HEK293 (cell line): ENCODE data around the gene IGFBP4.

ENCODE experiments used
- CTCF ChIA-PET: fragments of 350-600 bp; formaldehyde crosslinking; extraction: SDS; loops from one replicate; lab custom pipeline; 2021; ENCODE audit warnings: antibody characterized with exemption; lab: Yijun Ruan, JAX
- POLR2A ChIA-PET: fragments of 300-600 bp; formaldehyde crosslinking; extraction: SDS; loops from one replicate; lab custom pipeline; 2020; ENCODE audit warnings: antibody characterized with exemption, inconsistent platforms; lab: Yijun Ruan, JAX
- H3K27ac ChIP-seq: fragments of 200-500 bp; sonication (Bioruptor generic); 2 replicates; pipeline ENCODE4 v1.5.1; 2014; ENCODE audit warnings: low read depth, low read length, control low read depth, inconsistent platforms; ENCODE audit errors: extremely low read depth
- H3K36me3 ChIP-seq, 2 experiments: fragments of 200-500 bp in 1 of 2; sonication (Bioruptor generic) in 1 of 2; 1 replicate in 1 of 2; 2 replicates in 1 of 2; pipeline ENCODE4 v1.5.1; 2014 to 2017; ENCODE audit warnings: inconsistent platforms in 2 of 2, low read length in 2 of 2; ENCODE audit not compliant: control insufficient read depth in 2 of 2, insufficient read depth in 1 of 2
- H3K4me1 ChIP-seq: fragments of 200-500 bp; sonication (Bioruptor generic); 2 replicates; pipeline ENCODE4 v1.5.1; 2014; ENCODE audit warnings: mild to moderate bottlenecking, low read length, inconsistent platforms; ENCODE audit not compliant: control insufficient read depth, insufficient read depth
- H3K4me3 ChIP-seq: 2 replicates; pipeline ENCODE4 v1.5.1; 2011; ENCODE audit warnings: low read depth, mild to moderate bottlenecking, control low read depth, low read length, moderate library complexity
- H3K9me3 ChIP-seq: fragments of 200-500 bp; sonication (Bioruptor generic); 2 replicates; pipeline ENCODE4 v1.5.1; 2014; ENCODE audit warnings: low read depth, low read length, inconsistent platforms; ENCODE audit not compliant: control insufficient read depth, insufficient read depth
- MZF1 ChIP-seq: fragments of 450-650 bp; formaldehyde crosslinking; IDR thresholded peaks from 2 replicates; pipeline ENCODE4 v1.5.1; 2017; ENCODE audit warnings: missing biosample characterization, missing genetic modification characterization, borderline replicate concordance
- SP2 ChIP-seq: fragments of 450-650 bp; formaldehyde crosslinking; IDR thresholded peaks from 2 replicates; pipeline ENCODE4 v1.5.1; 2016; ENCODE audit warnings: missing biosample characterization, missing genetic modification characterization
- ZFP41 ChIP-seq: fragments of 450-650 bp; formaldehyde crosslinking; IDR thresholded peaks from 2 replicates; pipeline ENCODE4 v1.5.1; 2016; ENCODE audit warnings: missing biosample characterization, missing genetic modification characterization, borderline replicate concordance
- ZNF121 ChIP-seq: fragments of 450-650 bp; formaldehyde crosslinking; IDR thresholded peaks from 2 replicates; pipeline ENCODE4 v1.5.1; 2016; ENCODE audit warnings: missing biosample characterization, missing genetic modification characterization
- ZNF146 ChIP-seq: fragments of 450-650 bp; formaldehyde crosslinking; IDR thresholded peaks from 2 replicates; pipeline ENCODE4 v1.5.1; 2016; ENCODE audit warnings: missing biosample characterization, missing genetic modification characterization
- ZNF202 ChIP-seq: fragments of 450-650 bp; formaldehyde crosslinking; IDR thresholded peaks from 2 replicates; pipeline ENCODE4 v1.5.1; 2016; ENCODE audit warnings: missing biosample characterization, missing genetic modification characterization, borderline replicate concordance
- ZNF211 ChIP-seq: fragments of 450-650 bp; formaldehyde crosslinking; IDR thresholded peaks from 2 replicates; pipeline ENCODE4 v1.5.1; 2016; ENCODE audit warnings: low read depth, missing biosample characterization, missing genetic modification characterization
- ZNF274 ChIP-seq, 2 experiments: fragments of 200-500 bp in 1 of 2; fragments of 450-650 bp in 1 of 2; sonication (Bioruptor generic) in 1 of 2; formaldehyde crosslinking in 1 of 2; IDR thresholded peaks; 2 replicates each; pipeline versions ENCODE4 v1.5.1 to v1.6.1; 2014 to 2016; ENCODE audit warnings: borderline replicate concordance in 1 of 2, inconsistent platforms in 1 of 2, low read length in 1 of 2, missing biosample characterization in 1 of 2, missing genetic modification characterization in 1 of 2
- ZNF391 ChIP-seq: fragments of 450-650 bp; formaldehyde crosslinking; IDR thresholded peaks from 2 replicates; pipeline ENCODE4 v1.5.1; 2016; ENCODE audit warnings: low read depth, missing biosample characterization, missing genetic modification characterization, borderline replicate concordance
- ZNF416 ChIP-seq: fragments of 450-650 bp; formaldehyde crosslinking; IDR thresholded peaks from 2 replicates; pipeline ENCODE4 v1.5.1; 2016; ENCODE audit warnings: missing biosample characterization, missing genetic modification characterization
- ZNF558 ChIP-seq: fragments of 450-650 bp; formaldehyde crosslinking; IDR thresholded peaks from 2 replicates; pipeline ENCODE4 v1.5.1; 2016; ENCODE audit warnings: missing biosample characterization, missing genetic modification characterization
- ZNF561 ChIP-seq: fragments of 450-650 bp; IDR thresholded peaks from 2 replicates; pipeline ENCODE4 v1.5.1; 2018; ENCODE audit warnings: missing biosample characterization, missing genetic modification characterization, borderline replicate concordance
- ZNF621 ChIP-seq: fragments of 450-650 bp; formaldehyde crosslinking; IDR thresholded peaks from 2 replicates; pipeline ENCODE4 v1.5.1; 2017; ENCODE audit warnings: missing biosample characterization, missing genetic modification characterization
- ZNF777 ChIP-seq: fragments of 450-650 bp; formaldehyde crosslinking; IDR thresholded peaks from 2 replicates; pipeline ENCODE4 v1.5.1; 2017; ENCODE audit warnings: missing biosample characterization, missing genetic modification characterization, borderline replicate concordance
- ZNF837 ChIP-seq: fragments of 450-650 bp; formaldehyde crosslinking; IDR thresholded peaks from 2 replicates; pipeline ENCODE4 v1.5.1; 2016; ENCODE audit warnings: missing biosample characterization, missing genetic modification characterization
- ZSCAN16 ChIP-seq: fragments of 450-650 bp; formaldehyde crosslinking; IDR thresholded peaks from 2 replicates; pipeline ENCODE4 v1.5.1; 2016; ENCODE audit warnings: missing biosample characterization, missing genetic modification characterization
- ZSCAN30 ChIP-seq: fragments of 450-650 bp; IDR thresholded peaks from 2 replicates; pipeline ENCODE4 v1.5.1; 2018; ENCODE audit warnings: missing biosample characterization, mild to moderate bottlenecking, missing genetic modification characterization, moderate library complexity
- TF ChIP-seq, protein P1 (sequence below): fragments of 450-650 bp; formaldehyde crosslinking; IDR thresholded peaks from 2 replicates; pipeline ENCODE4 v1.5.1; 2016; ENCODE audit warnings: missing biosample characterization, missing genetic modification characterization
- TF ChIP-seq, protein P2 (sequence below): fragments of 450-650 bp; formaldehyde crosslinking; IDR thresholded peaks from 2 replicates; pipeline ENCODE4 v1.5.1; 2016; ENCODE audit warnings: missing biosample characterization, missing genetic modification characterization, borderline replicate concordance
- TF ChIP-seq, protein P3 (sequence below): fragments of 450-650 bp; formaldehyde crosslinking; IDR thresholded peaks from 2 replicates; pipeline ENCODE4; 2016; ENCODE audit warnings: missing biosample characterization, missing genetic modification characterization
- TF ChIP-seq, protein P4 (sequence below): fragments of 450-650 bp; IDR thresholded peaks from 2 replicates; pipeline ENCODE4 v1.5.1; 2018; ENCODE audit warnings: missing biosample characterization, mild to moderate bottlenecking, missing genetic modification characterization

IGFBP4 gene

DNA sequence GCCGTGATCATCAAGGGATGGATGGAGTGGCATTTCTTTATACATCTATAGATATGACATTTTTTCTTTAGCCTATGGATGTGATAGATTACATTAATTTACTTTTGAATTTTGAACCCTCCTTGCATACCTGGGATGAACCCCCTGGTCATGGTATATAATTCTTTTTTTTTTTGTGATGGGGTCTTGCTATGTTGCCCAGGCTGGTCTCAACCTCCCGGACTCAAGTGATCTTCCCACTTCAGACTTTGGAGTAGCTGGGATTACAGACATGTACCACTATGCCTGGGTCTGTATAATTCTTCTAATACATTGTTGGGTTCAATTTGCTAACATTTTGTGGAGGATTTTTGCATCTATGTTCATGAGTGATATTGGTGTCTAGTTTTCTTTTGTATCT, 59.9 kb downstream of the IGFBP4 start:
- H3K9me3 ChIP-seq: no peaks in the 10 kb centered on the region
- TF ChIP-seq ZNF121 (tag by site-specific recombination): peak; percentile 85
- no peak for TF ChIP-seq ZSCAN30 (tag by site-specific recombination)
- TF ChIP-seq ZNF837 (tag by site-specific recombination): no peak
- ChIA-PET CTCF (interaction anchor here (0.7 kb wide), 1 partner anchor 85 kb away, joined by 4 read pairs; no protein-coding TSS in a partner anchor), POLR2A (no interaction called here)
- H3K4me1 ChIP-seq: no peaks in the 10 kb centered on the region; the same call in 1 of the 2 replicates
- H3K4me3 ChIP-seq: no peak overlapping the region
- H3K36me3 ChIP-seq: no peaks in the 10 kb centered on the region
- no peak overlapping the region for H3K27ac ChIP-seq

DNA sequence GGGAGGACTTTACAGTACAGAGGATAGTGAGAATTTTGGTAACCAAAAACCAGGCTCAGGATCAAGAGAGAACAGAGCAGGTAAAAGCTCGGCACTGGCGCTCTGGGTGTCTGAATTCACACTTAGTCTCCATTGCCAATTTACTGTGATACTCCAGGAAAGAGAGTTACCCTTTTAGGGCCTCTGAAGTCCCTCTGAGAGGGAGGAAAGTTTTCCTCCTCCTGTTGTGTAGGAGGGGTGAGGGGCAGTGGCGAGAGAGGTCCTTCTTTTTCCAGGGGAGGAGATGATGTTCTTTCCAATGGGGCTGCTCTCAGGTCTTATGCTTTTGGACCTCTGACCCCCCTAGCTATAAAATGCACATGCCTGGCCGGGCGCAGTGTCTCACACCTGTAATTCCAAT, 63.5 kb downstream of the IGFBP4 start:
- Histone ChIP-seq H3K27ac (no peak overlapping the region), H3K4me1 (0 out of 2 replicates have a peak, but pooled peaks cover 4% of the 10 kb centered on the region), H3K36me3 (no peaks in the 10 kb centered on the region), H3K9me3 (no peaks in the 10 kb centered on the region), H3K4me3 (no peak overlapping the region)
- CTCF ChIA-PET: interaction anchor here (0.7 to 1.5 kb wide), 4 partner anchors 25 to 53 kb away, joined by 3 to 5 read pairs (median 4); no protein-coding TSS in a partner anchor
- no peak for TF ChIP-seq ZFP41 (tag by site-specific recombination)
- no peak for TF ChIP-seq ZNF146
- TF ChIP-seq ZNF416 (tag by site-specific recombination): no peak
- no peak for TF ChIP-seq MZF1 (tag by site-specific recombination)
- no peak for TF ChIP-seq ZNF202 (tag by site-specific recombination)
- no peak for TF ChIP-seq ZNF274 (IDR thresholded peaks at IDR 0.05; ENCODE audit: low read length)
- no peak for TF ChIP-seq ZNF274 (tag by site-specific recombination; IDR thresholded peaks at IDR 0.05; ENCODE audit: borderline replicate concordance)
- TF ChIP-seq, protein P1, sequence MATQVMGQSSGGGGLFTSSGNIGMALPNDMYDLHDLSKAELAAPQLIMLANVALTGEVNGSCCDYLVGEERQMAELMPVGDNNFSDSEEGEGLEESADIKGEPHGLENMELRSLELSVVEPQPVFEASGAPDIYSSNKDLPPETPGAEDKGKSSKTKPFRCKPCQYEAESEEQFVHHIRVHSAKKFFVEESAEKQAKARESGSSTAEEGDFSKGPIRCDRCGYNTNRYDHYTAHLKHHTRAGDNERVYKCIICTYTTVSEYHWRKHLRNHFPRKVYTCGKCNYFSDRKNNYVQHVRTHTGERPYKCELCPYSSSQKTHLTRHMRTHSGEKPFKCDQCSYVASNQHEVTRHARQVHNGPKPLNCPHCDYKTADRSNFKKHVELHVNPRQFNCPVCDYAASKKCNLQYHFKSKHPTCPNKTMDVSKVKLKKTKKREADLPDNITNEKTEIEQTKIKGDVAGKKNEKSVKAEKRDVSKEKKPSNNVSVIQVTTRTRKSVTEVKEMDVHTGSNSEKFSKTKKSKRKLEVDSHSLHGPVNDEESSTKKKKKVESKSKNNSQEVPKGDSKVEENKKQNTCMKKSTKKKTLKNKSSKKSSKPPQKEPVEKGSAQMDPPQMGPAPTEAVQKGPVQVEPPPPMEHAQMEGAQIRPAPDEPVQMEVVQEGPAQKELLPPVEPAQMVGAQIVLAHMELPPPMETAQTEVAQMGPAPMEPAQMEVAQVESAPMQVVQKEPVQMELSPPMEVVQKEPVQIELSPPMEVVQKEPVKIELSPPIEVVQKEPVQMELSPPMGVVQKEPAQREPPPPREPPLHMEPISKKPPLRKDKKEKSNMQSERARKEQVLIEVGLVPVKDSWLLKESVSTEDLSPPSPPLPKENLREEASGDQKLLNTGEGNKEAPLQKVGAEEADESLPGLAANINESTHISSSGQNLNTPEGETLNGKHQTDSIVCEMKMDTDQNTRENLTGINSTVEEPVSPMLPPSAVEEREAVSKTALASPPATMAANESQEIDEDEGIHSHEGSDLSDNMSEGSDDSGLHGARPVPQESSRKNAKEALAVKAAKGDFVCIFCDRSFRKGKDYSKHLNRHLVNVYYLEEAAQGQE: no peak
- TF ChIP-seq, protein P2, sequence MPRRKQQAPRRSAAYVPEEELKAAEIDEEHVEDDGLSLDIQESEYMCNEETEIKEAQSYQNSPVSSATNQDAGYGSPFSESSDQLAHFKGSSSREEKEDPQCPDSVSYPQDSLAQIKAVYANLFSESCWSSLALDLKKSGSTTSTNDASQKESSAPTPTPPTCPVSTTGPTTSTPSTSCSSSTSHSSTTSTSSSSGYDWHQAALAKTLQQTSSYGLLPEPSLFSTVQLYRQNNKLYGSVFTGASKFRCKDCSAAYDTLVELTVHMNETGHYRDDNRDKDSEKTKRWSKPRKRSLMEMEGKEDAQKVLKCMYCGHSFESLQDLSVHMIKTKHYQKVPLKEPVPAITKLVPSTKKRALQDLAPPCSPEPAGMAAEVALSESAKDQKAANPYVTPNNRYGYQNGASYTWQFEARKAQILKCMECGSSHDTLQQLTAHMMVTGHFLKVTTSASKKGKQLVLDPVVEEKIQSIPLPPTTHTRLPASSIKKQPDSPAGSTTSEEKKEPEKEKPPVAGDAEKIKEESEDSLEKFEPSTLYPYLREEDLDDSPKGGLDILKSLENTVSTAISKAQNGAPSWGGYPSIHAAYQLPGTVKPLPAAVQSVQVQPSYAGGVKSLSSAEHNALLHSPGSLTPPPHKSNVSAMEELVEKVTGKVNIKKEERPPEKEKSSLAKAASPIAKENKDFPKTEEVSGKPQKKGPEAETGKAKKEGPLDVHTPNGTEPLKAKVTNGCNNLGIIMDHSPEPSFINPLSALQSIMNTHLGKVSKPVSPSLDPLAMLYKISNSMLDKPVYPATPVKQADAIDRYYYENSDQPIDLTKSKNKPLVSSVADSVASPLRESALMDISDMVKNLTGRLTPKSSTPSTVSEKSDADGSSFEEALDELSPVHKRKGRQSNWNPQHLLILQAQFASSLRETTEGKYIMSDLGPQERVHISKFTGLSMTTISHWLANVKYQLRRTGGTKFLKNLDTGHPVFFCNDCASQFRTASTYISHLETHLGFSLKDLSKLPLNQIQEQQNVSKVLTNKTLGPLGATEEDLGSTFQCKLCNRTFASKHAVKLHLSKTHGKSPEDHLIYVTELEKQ (tag by site-specific recombination): no peak
- no peak for TF ChIP-seq ZSCAN16 (tag by site-specific recombination)
- TF ChIP-seq, protein P3, sequence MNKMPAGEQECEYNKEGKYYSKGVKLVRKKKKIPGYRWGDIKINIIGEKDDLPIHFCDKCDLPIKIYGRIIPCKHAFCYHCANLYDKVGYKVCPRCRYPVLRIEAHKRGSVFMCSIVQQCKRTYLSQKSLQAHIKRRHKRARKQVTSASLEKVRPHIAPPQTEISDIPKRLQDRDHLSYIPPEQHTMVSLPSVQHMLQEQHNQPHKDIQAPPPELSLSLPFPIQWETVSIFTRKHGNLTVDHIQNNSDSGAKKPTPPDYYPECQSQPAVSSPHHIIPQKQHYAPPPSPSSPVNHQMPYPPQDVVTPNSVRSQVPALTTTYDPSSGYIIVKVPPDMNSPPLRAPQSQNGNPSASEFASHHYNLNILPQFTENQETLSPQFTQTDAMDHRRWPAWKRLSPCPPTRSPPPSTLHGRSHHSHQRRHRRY (tag by site-specific recombination): no peak
- no peak for TF ChIP-seq ZNF621 (tag by site-specific recombination)
- TF ChIP-seq ZNF391 (tag by site-specific recombination): no peak
- TF ChIP-seq ZNF211 (tag by site-specific recombination): no peak
- no peak for TF ChIP-seq ZNF777
- no peak for TF ChIP-seq ZNF558 (tag by site-specific recombination)
- TF ChIP-seq, protein P4, sequence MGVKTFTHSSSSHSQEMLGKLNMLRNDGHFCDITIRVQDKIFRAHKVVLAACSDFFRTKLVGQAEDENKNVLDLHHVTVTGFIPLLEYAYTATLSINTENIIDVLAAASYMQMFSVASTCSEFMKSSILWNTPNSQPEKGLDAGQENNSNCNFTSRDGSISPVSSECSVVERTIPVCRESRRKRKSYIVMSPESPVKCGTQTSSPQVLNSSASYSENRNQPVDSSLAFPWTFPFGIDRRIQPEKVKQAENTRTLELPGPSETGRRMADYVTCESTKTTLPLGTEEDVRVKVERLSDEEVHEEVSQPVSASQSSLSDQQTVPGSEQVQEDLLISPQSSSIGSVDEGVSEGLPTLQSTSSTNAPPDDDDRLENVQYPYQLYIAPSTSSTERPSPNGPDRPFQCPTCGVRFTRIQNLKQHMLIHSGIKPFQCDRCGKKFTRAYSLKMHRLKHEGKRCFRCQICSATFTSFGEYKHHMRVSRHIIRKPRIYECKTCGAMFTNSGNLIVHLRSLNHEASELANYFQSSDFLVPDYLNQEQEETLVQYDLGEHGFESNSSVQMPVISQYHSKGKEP (tag by site-specific recombination): no peak
- no peak for TF ChIP-seq SP2
- TF ChIP-seq ZNF561 (tag by site-specific recombination): no peak
- POLR2A ChIA-PET: no interaction called here
